Transverse colon (tissue), 4 donors: ENCODE data around the gene RBM44. TPM values are rescaled to one million over a fixed set of nuclear protein-coding genes. Genes with fewer than 3 reads are reported as not detected.

ENCODE experiments used
- DNase-seq: peaks from one replicate; pipeline ENCODE4 v3.0.0-alpha.2; 2019
- H3K27ac ChIP-seq, 4 donors: fragments of 200-600 bp; sonication (generic); 2 replicates each; pipeline ENCODE4 v1.5.1; 2016 to 2018; ENCODE audit warnings: inconsistent platforms in 4 of 4
- H3K27me3 ChIP-seq: fragments of 200-600 bp; sonication (generic); 2 replicates; pipeline ENCODE4 v1.5.1; 2017; ENCODE audit warnings: inconsistent platforms
- H3K36me3 ChIP-seq, 4 donors: fragments of 200-600 bp; sonication (generic); 2 replicates each; pipeline ENCODE4 v1.5.1; 2017 to 2019; ENCODE audit warnings: inconsistent platforms in 4 of 4
- H3K4me1 ChIP-seq, 4 donors: fragments of 200-600 bp; sonication (generic); 2 replicates each; pipeline ENCODE4 v1.5.1; 2017 to 2020; ENCODE audit warnings: inconsistent platforms in 4 of 4
- H3K4me3 ChIP-seq, 4 donors: fragments of 200-600 bp; sonication (generic); 1 replicate in 1 of 4; 2 replicates in 3 of 4; pipeline versions ENCODE4 v1.5.1 to v1.6.1; 2017 to 2019; ENCODE audit warnings: inconsistent platforms in 4 of 4
- H3K9me3 ChIP-seq, 2 donors: fragments of 200-600 bp; sonication (generic); 2 replicates each; pipeline ENCODE4 v1.5.1; 2017 to 2019; ENCODE audit warnings: inconsistent platforms in 2 of 2
- EP300 ChIP-seq: sonication (generic); formaldehyde crosslinking; IDR thresholded peaks from one replicate; pipeline ENCODE4 v1.6.1; 2017; ENCODE audit warnings: antibody characterized with exemption, low read depth
- POLR2A ChIP-seq: fragments of 450-650 bp; IDR thresholded peaks from one replicate; pipeline ENCODE4 v1.6.1; 2016; ENCODE audit warnings: antibody characterized with exemption, mild to moderate bottlenecking, moderate library complexity
- POLR2AphosphoS5 ChIP-seq, 3 donors: sonication (generic); formaldehyde crosslinking; IDR thresholded peaks; one replicate each; pipeline ENCODE4 v1.6.1; 2016; ENCODE audit warnings: antibody characterized with exemption in 3 of 3
- WGBS, 2 donors: methylation state at CpG; one replicate each; pipeline ENCODE4 v1.1.5; 2018; ENCODE audit warnings: low coverage in 1 of 2; 5-methylcytosine and 5-hydroxymethylcytosine counted together
- in situ Hi-C, 4 donors: fragments of 200-750 bp; cut with MboI; loops; one replicate each; pipeline versions ENCODE4 v1.15.0 to v1.15.1; 2017; ENCODE audit warnings: low sequenced_read_pairs in 3 of 4, low pct_ligation_motif_present in 1 of 4, low pct_unique_long_range_greater_than_20kb in 1 of 4
- intact Hi-C: fragments of 100-400 bp; cut with DNase I; formaldehyde crosslinking; loops from one replicate; pipeline ENCODE4 v1.15.1; 2023; ENCODE audit warnings: low total_unique reads
- total RNA-seq, 4 donors: library from RNA; depleted of rRNA; stranded (reverse); fragments of >200 nt; gene quantifications; one replicate each; pipeline ENCODE4 v1.1.0, GENCODE V29; 2016
- TF ChIP-seq, protein P1 (sequence below), 5 experiments: fragments of 200-600 bp in 3 of 5; fragments of 450-650 bp in 2 of 5; sonication (generic) in 3 of 5; IDR thresholded peaks; 1 replicate in 2 of 5; 2 replicates in 3 of 5; pipeline ENCODE4 v1.5.1; 2016 to 2017; ENCODE audit warnings: antibody characterized with exemption in 5 of 5, inconsistent platforms in 3 of 5, mild to moderate bottlenecking in 2 of 5, moderate library complexity in 1 of 5

Gene RBM44
- total RNA-seq, 4 donors from 2014 or later: 0.27 to 1.2 (median 0.95) TPM; not detected in 1

GRCh38 chr2:237854295-237854694, 55.7 kb downstream of the RBM44 start:
- in situ Hi-C loops: loop anchor here in 3 of 4 donors (10.0 to 25.0 kb wide), 2 partner anchors 408 to 411 kb away; no protein-coding TSS in a partner anchor
- Histone ChIP-seq H3K27ac (no peak overlapping the region), H3K9me3 (no peaks in the 10 kb centered on the region), H3K36me3 (no peaks in the 10 kb centered on the region), H3K27me3 (peaks cover 28% of the 10 kb centered on the region), H3K4me1 (peaks cover 5 to 9% (median 8%) of the 10 kb centered on the region in 4 donors), H3K4me3 (no peak overlapping the region)
- DNase-seq: no peak
- intact Hi-C loops: loop anchor here (10.0 kb wide), 3 partner anchors 71 to 411 kb away; no protein-coding TSS in a partner anchor
- no peak for TF ChIP-seq POLR2AphosphoS5 (IDR thresholded peaks at IDR 0.05)
- TF ChIP-seq EP300: no peak
- TF ChIP-seq POLR2A: no peak
- TF ChIP-seq, protein P1, sequence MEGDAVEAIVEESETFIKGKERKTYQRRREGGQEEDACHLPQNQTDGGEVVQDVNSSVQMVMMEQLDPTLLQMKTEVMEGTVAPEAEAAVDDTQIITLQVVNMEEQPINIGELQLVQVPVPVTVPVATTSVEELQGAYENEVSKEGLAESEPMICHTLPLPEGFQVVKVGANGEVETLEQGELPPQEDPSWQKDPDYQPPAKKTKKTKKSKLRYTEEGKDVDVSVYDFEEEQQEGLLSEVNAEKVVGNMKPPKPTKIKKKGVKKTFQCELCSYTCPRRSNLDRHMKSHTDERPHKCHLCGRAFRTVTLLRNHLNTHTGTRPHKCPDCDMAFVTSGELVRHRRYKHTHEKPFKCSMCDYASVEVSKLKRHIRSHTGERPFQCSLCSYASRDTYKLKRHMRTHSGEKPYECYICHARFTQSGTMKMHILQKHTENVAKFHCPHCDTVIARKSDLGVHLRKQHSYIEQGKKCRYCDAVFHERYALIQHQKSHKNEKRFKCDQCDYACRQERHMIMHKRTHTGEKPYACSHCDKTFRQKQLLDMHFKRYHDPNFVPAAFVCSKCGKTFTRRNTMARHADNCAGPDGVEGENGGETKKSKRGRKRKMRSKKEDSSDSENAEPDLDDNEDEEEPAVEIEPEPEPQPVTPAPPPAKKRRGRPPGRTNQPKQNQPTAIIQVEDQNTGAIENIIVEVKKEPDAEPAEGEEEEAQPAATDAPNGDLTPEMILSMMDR (IDR thresholded peaks at IDR 0.05): no peak
- 33 to 52% methylated on average over 1 to 3 of the region's 3 CpGs for WGBS, 2 donors

GRCh38 chr2:237857791-237858190, 59.2 kb downstream of the RBM44 start:
- Histone ChIP-seq H3K4me1 (peaks cover 7 to 43% (median 37%) of the 10 kb centered on the region in 4 donors), H3K27ac (no peak overlapping the region), H3K9me3 (no peaks in the 10 kb centered on the region), H3K4me3 (no peak overlapping the region), H3K36me3 (no peaks in the 10 kb centered on the region), H3K27me3 (peaks cover 43% of the 10 kb centered on the region)
- WGBS, 2 donors: 89 to 100% methylated on average over 1 to 8 of the region's 8 CpGs
- in situ Hi-C loops (loop anchor here in 3 of 4 donors (10.0 to 25.0 kb wide), 2 partner anchors 405 to 407 kb away; no protein-coding TSS in a partner anchor), intact Hi-C loops (loop anchor here (2.0 to 10.0 kb wide), 5 partner anchors 67 to 407 kb away; partner anchors contain the start of genes SCLY and UBE2F)
- no peak for TF ChIP-seq POLR2A
- TF ChIP-seq EP300: no peak
- no peak for TF ChIP-seq POLR2AphosphoS5 (IDR thresholded peaks at IDR 0.05)
- TF ChIP-seq, protein P1 (IDR thresholded peaks at IDR 0.05): no peak
- DNase-seq: no peak

GRCh38 chr2:237858294-237859081, 59.9 kb downstream of the RBM44 start:
- TF ChIP-seq, protein P1 (IDR thresholded peaks at IDR 0.05): peak; percentile 61 to 79 (median 67)
- TF ChIP-seq POLR2AphosphoS5 (IDR thresholded peaks at IDR 0.05): peak in 1 of 3 donors; percentile 30
- TF ChIP-seq EP300: no peak
- no peak for TF ChIP-seq POLR2A
- Histone ChIP-seq H3K4me1 (peaks cover 8 to 45% (median 39%) of the 10 kb centered on the region in 4 donors), H3K4me3 (peak overlapping the region in 2 of 4 donors; percentile 49 to 58), H3K27me3 (peaks cover 43% of the 10 kb centered on the region), H3K27ac (peak overlapping the region; percentile 71 to 94 (median 86)), H3K36me3 (no peaks in the 10 kb centered on the region), H3K9me3 (no peaks in the 10 kb centered on the region)
- in situ Hi-C loops: loop anchor here in 3 of 4 donors (10.0 to 25.0 kb wide), 2 partner anchors 404 to 406 kb away; no protein-coding TSS in a partner anchor
- peak; percentile 64 for DNase-seq
- intact Hi-C loops: loop anchor here (2.0 to 10.0 kb wide), 5 partner anchors 66 to 406 kb away; partner anchors contain the start of genes SCLY and UBE2F
- WGBS, 2 donors: 46% methylated on average over 14 of the region's 14 CpGs; no CpG with 5 or more reads in 1 of the 2 donors

- no peaks in the 10 kb centered on the region for H3K9me3 ChIP-seq
- peak overlapping the region; percentile 16 to 58 (median 46) for H3K4me3 ChIP-seq
- intact Hi-C loops (loop anchor here (2.0 to 10.0 kb wide), 5 partner anchors 66 to 406 kb away; partner anchors contain the start of genes SCLY and UBE2F), in situ Hi-C loops (loop anchor here in 3 of 4 donors (10.0 to 25.0 kb wide), 2 partner anchors 403 to 406 kb away; no protein-coding TSS in a partner anchor)
- TF ChIP-seq, protein P1 (IDR thresholded peaks at IDR 0.05): no peak
- TF ChIP-seq POLR2A (no peak), EP300 (no peak), POLR2AphosphoS5 (IDR thresholded peaks at IDR 0.05) (no peak)
- 35% methylated on average over 14 of the region's 15 CpGs; no CpG with 5 or more reads in 1 of the 2 donors for WGBS, 2 donors
- peaks cover 11 to 45% (median 39%) of the 10 kb centered on the region in 4 donors for H3K4me1 ChIP-seq
- H3K36me3 ChIP-seq: no peaks in the 10 kb centered on the region
- peaks cover 43% of the 10 kb centered on the region for H3K27me3 ChIP-seq
- H3K27ac ChIP-seq: peak overlapping the region; percentile 71 to 94 (median 86)
- DNase-seq: no peak
Measured at GRCh38 chr2:237859082-237859433, 60.5 kb downstream of the RBM44 start.
